HG03064 (cell line): ENCODE results near the gene SEC16A.

Experiments used
- ATAC-seq: cut with Tn5 transposase; IDR thresholded peaks from one replicate; pipeline ENCODE4 v1.9.1; 2021; ENCODE audit warnings: low read depth; ENCODE audit not compliant: unreplicated experiment

Gene SEC16A

DNA sequence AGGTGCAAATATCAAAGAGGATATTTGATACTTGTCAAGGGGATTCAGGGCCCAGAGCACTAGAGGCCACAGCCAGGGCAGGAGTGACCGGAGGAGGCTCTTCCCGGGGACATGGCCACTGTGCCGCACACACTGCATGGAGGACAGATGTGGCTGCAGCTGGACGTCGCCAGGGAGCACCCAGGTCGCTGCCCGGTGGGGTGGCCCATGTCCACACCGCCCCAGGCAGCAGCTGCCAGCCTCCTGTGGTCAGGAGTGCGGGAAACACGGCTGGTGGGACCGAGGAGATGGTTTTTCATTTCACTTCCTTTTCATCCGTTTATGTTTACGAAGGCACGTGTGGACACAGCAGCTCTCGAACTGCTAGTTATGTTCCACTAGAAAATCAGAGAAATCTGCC is 15.1 kb downstream of the SEC16A start:
- ATAC-seq: no peak

DNA sequence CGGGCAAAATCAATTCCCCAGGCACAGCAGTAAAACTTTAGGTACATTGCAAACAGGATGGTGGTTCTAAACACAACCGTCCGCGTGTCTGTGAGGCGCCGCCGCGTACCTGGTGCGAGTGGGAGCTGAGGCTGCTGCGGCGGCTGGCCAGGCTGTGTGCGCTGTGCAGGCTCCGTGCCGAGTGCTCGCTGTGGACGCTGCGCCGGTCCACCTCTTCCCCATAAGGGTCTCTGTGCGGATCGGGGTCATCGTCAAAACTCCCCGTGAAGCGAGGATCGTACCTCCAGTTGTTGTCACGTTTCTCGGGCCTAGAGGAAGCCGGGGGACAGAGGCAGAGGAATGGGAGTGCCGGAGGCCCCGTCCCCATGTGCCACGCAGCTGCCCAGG is 16.7 kb downstream of the SEC16A start:
- no peak for ATAC-seq

DNA sequence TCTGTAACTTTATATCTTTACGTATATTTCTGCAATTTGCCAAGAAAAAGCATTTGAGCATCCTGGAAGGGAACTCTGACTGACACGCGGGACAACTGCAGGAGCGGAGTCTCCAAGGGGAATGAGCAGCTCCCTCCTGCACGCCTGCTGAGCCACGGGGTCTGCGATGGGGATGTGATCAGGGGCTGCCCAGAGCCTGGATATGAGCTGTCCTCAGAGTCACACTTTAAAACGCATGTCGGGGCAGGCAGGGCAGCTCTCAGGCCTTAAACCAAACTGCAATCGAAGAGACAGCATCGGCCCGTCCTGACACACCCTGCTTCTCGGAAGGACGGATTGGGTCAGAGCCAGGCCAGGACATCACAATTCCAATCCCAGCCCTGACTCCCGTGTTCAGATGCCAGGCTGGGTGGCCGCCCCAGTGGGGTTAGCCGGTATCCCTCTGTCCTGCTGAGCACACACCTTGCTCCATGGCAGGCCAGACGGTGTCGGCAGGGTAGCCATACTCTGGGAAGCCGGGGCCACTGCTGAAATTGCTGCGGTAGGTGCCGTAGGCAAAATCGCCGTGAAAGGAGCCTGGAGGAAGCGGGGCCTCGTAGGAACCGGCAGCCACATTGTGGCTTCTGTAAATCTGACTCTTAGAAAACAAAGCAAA is 17.2 kb downstream of the SEC16A start:
- ATAC-seq: no peak

DNA sequence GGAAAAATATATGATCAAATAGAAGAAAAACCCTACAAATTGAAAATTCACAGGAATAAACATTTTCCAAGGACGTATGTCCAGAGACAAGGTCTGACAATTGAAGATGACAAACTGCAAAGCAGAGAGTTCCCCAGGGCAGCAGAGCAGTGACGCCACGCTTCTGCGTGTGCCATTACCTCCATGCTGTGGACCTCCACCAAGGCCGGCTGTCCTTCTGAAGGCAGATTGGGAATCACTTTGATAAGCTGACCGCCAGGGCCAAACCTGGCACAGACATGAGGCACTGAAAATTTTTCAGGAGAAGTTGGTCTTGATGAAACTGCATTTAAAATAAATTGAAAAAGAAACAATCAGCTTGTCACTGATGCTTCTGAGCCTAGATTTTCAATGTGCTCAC is 18.6 kb downstream of the SEC16A start:
- no peak for ATAC-seq

DNA sequence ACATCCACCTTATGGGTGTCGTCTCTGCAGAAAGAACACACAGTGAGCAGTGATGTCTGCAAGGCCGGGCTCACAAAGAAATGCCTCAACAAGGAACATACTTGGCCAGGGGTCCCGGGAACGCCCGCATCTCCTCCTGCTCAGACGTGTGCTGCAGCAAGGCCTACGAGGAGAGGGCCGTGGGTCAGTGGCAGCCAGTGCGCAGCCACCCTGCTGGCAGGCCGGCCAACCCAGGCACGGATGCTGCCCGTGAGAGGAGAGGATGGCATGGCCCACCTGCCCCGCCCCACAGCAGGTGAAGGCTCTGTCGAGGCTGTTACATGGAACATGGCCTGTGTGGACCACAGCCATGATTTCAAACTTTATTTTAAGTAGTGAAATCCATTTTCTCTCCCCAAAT is 19.3 kb downstream of the SEC16A start:
- no peak for ATAC-seq

DNA sequence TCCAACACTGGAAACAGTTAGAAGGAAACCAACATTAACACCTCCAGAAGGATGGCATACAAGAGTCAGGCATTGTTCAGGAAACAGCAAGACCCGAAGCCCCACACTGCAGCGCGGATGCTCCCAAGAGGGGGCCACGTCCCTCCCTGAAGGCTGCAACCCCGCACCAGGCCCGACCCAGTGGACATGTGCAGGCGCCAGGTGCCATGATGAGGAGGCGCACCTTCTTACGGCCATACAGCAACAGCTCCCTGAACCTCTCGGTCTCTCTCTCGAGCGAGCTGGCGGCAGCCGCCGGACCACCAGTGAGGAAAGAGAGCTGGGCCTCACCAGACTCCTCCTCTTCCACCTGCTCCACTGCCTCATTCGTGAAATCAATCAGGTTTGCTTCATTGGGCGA is 20.2 kb downstream of the SEC16A start:
- no peak for ATAC-seq

DNA sequence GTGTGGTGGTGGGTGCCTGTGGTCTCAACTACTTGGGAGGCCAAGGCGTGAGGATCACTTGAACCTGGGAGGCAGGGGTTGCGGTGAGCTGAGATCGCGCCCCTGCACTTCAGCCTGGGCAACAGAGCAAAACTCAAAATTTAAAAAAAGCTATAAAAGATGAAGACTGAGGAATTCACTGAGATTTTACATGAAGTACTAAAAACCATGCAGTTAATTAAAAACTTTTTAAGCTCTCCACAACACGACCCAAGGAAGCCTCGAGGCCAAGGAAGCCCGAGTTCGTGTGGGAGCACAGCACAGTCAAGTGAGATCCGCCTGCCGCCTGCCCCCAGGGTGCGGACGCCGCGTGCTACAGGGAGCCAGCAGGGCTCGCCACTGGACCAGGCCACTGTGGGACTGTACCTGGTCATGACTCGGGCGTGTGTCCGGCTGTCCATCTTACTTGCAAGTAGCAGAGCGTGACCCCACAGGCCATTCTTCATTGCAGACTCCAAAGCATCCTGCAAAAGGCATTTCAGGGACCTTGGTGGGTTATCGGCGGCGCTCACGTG is 22.0 kb downstream of the SEC16A start:
- no peak for ATAC-seq

DNA sequence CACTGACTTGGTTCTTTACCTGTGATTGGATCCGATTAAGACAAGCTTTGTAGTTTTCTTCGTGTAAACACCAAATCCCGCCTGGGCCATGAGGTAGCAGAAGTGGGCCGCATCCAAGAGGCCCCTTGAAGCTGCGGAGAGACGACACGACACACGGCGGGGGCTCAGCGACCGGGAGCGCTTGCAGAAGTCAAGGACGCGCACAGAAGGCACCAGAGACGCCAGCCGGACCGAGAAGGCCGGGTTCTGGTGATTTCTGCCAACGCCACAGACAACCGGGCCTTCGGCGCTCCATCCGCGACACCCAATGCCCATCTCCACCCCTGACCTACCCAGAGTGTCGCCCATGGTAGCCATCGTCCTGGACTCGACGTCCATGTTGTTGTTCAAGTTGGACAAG is 23.4 kb downstream of the SEC16A start:
- ATAC-seq: no peak

DNA sequence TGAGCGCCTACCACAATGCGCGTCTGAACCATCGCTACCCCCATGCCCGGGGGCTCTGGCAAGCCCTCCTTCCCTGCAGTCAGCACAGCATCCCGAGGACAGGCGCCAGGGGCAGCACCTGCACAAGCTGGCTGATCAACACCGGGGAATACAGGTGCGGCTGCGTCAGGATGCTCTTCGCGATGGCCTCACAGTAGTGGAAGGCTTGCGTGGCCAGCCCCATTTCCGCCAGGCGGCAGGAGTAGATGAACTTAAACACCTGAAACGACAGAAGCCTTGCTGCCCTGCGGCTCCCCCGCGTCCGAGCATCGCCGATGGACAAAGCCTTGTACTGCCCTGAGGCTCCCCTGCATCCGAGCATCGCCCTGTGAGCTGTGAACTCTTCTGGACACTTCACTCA is 25.5 kb downstream of the SEC16A start:
- ATAC-seq: no peak

DNA sequence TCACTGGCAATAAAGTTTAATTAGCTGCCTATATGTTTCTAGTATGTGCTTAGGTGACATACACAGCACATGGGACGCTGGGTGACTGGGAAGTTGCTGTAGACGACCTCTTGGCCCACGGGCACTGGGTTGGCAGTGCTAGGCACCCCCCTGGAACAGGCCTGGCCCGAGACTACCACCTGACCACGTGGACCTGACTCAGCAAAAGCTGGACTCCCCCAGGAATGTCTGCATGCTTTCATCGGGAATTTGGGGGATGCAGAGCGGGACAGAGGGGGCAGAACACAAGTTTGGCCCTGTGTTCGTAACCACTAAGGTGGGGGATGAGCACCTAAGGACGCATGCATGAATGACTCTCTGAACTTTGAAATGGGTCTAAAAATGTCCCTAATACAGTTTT is 26.6 kb downstream of the SEC16A start:
- ATAC-seq: no peak

DNA sequence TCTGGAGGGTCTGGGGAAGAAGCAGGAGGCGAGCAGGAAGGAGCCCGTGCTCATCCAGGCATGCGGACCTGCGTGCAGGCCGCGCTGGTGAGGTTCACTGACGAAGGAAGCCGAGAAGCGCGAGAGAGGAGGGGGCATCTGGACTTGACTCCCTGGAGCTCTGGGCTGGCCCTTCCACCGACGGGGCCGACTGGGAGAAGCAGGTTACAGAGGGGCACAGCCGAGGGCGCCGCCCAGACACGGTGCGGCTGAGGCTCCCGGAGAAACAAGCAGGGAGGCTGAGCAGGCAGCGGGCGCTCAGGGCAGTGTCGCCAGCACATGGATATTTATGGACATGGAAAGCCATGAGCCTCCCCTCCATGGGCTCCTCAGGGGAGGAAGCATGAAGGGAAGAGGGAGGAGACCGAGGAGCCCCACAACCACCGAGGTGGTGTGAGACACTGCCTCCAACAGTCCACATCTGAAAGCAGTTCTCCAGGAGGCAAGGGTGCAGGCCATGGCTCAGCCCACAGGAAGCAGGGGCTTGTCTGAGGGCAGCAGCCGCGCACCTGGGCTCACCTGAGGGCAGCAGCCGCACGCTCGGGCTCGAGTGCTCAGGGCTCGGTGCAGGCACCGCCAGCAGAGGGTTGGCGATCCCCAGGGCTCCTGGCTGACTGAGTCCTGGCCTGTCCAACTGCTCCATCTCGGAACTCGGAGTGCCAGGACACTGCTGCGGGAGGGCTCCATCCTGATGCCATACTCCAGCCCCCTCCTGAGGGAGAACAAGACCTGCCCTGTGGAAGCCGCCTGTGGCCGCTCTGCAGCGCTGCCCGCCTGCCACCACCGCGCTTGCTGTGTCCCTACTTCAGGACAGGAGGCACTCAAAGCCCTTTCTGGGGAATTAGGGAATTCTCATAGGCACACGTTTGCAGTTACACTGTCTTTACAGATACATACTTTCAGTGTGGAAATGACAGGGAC is 27.5 kb downstream of the SEC16A start:
- ATAC-seq: no peak

DNA sequence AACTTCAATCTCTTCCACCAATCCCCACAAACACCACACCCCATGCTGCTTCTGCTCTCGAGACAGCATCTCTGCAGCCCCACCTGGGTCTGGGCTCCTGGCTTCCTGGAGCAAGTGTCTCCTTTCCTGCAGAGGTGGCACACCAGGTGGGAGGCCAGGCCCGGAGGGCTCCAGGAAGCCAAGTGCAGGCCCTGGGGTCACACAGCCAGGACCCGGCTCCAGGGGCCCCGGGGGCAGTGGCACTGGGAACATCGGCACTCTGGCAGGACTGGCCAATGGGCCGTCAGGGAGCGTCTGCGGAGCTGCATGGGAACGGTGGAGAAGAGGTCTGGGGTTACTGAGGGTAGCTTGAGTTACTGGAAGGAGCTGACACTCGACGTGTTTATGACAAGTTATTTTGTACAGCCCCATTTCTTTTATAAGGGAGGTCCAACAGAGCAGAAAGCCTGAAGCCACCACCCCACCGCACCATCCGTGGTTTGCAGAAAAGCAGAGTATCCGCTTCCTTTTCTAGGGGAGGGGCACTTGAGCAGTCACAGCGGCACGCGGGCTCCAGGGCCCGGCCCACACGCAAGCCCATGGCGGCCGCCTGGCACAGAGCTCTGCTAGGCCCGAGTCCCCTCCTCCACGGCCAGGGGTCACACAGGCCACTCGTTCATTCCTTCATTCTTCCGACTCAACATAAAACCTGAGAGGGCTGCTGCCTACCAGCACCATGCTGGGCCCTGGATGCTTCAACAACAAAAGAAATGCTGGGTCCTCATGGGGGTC is 28.6 kb downstream of the SEC16A start:
- ATAC-seq: no peak

DNA sequence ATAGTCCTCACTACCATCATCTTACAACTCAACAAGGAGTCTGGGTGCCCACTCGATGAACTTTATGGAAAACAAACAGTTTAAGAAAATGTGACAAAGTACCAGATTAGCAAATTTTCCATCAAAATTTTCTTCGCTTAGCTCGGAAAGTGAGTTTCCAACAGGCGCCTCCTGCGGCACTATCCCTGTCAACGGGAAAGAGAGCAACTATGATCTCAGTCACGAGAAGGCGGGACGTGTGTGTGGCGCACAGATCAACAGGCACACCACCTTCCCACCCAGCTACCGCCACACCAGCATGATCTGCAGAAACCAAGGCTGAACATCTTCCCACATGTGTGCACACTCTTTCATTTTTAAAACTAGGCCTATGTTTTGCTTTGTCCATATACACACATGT is 29.5 kb downstream of the SEC16A start:
- no peak for ATAC-seq

DNA sequence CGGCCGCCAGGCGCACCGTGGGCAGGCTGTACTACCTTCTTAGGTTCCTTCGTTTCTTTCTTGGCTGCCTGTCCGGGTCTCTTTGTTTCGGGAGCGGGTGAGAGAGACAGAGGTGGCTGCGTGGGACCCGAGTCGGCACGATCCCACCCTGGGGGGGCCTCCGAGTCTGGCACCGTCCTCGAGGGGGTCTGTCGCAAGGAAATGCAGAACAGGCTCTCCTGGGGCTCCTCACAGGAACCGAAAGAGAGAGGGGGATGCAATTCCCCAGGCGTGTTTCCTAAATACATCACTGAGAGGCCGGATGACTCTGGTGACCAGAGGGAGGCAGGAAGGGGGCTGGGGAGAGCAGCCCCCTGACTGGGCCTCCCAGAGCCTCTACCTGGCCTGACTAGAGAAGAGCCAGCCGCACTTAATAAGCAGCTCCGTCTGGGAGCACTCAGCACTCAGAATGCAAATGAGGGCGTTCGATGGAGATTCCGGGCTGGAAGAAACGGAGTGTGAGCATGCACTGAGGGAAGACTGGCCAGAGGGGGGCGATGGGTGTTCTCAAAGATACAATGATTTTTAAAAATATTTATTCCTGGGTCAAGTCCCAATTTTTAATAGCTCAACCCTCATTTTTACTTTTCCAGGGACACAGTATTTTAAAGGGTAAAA is 31.5 kb downstream of the SEC16A start:
- ATAC-seq: no peak

DNA sequence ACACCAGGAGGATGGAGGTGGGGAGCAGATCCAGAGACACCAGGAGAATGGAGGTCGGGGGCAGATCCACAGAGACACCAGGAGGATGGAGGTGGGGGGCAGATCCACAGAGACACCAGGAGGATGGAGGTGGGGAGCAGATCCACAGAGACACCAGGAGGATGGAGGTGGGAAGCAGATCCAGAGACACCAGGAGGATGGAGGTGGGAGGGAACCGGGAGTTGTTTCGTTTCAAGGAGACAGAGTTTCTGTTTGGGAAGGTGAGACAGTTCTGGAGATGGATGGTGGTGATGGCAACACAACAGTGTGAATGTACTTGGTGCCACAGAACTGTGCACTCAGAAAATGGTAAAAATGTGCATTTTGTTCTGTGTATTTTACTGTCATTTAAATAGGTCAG is 34.2 kb downstream of the SEC16A start:
- no peak for ATAC-seq

DNA sequence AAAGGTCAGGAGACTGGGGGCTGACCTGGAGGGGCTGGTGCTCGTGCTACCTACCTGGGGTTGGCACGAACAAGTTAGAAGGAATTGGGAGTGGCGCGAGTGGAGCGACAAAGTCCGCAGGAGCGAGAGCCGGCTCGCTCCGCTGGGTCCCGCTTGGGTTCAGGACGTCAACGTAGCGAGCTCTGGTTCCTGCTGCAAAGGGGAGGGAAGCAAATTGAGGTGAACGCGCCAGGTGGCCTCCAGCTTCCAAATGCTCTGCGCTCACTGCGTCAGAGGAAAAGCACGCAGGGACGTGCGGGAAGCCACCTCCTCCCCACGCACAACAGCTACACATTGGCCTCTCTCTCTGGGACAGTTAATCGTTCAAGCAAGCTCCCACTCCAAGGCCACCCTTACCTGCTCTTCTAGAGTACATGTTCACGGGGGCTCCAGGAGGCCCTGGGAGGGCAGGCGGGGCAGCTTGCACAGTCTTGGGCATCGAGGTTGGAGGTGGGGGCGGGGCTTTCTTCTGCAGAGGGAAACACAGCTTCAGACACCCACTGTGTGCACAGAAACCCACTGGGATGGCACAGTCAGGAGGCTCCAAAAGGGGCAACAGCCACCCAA is 35.6 kb downstream of the SEC16A start:
- ATAC-seq: no peak

DNA sequence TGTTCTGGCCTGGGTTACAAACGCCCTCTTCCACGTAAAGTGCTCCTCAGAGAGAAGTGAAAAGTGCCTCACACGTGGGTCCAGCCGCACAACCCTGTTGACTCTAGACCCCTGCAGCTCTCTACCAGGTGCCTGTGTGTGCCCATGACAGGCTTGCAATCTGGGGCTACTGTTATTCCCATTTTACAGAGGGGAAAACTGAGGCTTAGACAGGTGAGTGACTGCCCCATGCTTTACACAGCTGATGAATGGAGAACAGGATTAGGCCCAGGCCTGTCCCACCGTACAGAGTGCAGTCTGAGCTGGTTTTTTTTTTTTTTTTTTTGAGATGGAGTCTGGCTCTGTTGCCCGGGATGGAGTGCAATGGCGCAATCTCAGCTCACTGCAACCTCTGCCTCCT is 37.0 kb downstream of the SEC16A start:
- no peak for ATAC-seq

DNA sequence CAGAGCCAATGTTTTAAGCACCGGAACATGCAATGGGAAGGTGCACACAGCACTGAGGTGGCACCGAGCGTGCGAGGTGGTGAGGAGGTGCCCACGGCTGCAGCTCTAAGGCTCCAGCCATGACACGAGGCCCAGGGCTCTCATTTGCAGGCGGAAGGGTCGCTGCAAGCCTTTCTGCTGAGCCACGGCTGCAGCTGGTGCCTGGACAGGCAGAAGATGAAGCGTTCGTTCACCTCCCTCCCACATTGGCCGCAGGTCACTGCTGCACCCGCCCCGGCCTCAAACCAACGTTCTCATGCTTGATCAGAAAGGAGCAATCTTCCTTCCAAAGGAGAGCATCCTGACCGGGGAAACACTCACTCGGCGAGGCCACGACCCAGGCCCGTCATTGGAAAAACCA is 38.7 kb downstream of the SEC16A start:
- ATAC-seq: no peak

DNA sequence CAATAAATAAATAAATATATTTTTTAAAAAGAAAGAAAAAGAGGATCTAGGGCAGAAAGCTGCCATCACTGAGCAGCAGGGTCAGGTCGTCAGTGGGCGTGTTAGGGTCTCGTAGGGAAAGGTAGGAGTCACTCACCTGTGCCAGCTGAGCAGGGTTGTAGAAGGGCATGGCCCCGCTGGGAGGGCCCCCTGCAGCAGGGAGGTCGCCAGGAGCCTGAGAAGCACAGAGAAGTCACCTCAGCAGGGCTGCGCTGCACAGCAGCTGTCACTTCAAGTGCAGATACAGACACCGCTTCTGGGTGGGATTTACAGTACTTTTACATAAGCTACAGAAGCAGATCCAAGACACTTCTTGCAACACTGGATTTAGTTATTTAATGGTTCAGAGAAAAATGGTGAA is 39.2 kb downstream of the SEC16A start:
- ATAC-seq: no peak

DNA sequence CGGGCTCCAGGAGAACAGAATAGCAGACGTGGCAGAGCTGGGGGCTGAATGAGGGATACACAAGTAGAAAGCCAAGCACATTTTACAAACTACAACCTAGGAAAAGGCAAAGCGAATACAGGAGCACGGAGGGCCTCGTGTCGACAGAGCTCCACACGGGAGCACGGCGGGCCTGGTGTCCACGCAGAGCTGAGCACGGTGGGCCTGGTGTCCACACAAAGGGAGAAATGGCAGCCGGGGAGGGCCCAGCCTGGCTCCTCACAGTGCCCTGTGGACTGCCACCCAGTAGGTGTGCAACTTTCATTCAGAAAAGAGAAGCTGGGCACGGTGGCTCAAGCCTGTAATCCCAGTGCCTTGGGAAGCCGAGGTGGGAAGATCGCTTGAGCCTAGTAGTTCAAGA is 39.8 kb downstream of the SEC16A start:
- no peak for ATAC-seq
